GM12873 (cell line): ENCODE results near the gene UBE2E2.

ENCODE experiments used
- TF ChIP-seq, protein P1 (sequence below): IDR thresholded peaks from 2 replicates; pipeline ENCODE4 v1.5.1; 2012; ENCODE audit warnings: low read depth, mild to moderate bottlenecking, moderate library complexity, low read length, control low read depth; ENCODE audit not compliant: insufficient read depth; ENCODE audit errors: missing control alignments

The UBE2E2 gene

GRCh38 chr3:23629181-23629894 is 426.2 kb downstream of the UBE2E2 start:
- TF ChIP-seq, protein P1, sequence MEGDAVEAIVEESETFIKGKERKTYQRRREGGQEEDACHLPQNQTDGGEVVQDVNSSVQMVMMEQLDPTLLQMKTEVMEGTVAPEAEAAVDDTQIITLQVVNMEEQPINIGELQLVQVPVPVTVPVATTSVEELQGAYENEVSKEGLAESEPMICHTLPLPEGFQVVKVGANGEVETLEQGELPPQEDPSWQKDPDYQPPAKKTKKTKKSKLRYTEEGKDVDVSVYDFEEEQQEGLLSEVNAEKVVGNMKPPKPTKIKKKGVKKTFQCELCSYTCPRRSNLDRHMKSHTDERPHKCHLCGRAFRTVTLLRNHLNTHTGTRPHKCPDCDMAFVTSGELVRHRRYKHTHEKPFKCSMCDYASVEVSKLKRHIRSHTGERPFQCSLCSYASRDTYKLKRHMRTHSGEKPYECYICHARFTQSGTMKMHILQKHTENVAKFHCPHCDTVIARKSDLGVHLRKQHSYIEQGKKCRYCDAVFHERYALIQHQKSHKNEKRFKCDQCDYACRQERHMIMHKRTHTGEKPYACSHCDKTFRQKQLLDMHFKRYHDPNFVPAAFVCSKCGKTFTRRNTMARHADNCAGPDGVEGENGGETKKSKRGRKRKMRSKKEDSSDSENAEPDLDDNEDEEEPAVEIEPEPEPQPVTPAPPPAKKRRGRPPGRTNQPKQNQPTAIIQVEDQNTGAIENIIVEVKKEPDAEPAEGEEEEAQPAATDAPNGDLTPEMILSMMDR, result no peak

GRCh38 chr3:23633261-23633960 is 430.3 kb downstream of the UBE2E2 start:
- TF ChIP-seq, protein P1, result no peak

- TF ChIP-seq, protein P1, result no peak
These were observed 434.2 kb downstream of the UBE2E2 start for GRCh38 chr3:23637339-23637738.

GRCh38 chr3:23640471-23641146 is 437.5 kb downstream of the UBE2E2 start:
- TF ChIP-seq, protein P1, result no peak
